HepG2 (cell line): Measurements from ENCODE around the gene WNT7B. TPM values are rescaled to one million over a fixed set of nuclear protein-coding genes. Genes with fewer than 3 reads are reported as not detected.

Source experiments
- ATAC-seq: fragments of 200-7000 bp; cut with Tn5 transposase; 3 replicates; pipeline ENCODE4 v1.9.1; 2020; ENCODE audit warnings: mild to moderate bottlenecking, moderate library complexity
- BruUV-seq: library from RNA; stranded (reverse); fragments of 400-500 nt; replicated peaks from 2 replicates; lab custom pipeline; 2021; lab: Mats Ljungman, UMichigan
- CTCF ChIA-PET: fragments of 300-600 bp; formaldehyde crosslinking; extraction: SDS; loops from one replicate; lab custom pipeline; 2021; ENCODE audit warnings: low total read pairs, inconsistent platforms, low intra/inter-chr PET ratio; lab: Yijun Ruan, JAX
- POLR2A ChIA-PET: fragments of 350-600 bp; sonication (Branson Sonifier 250); formaldehyde crosslinking; loops from one replicate; lab custom pipeline; 2020; ENCODE audit warnings: antibody characterized with exemption, inconsistent platforms; lab: Yijun Ruan, JAX
- DNase-seq: peaks from one replicate; pipeline ENCODE4 v3.0.0-alpha.2; 2015; ENCODE audit warnings: low spot score
- FAIRE-seq: peaks from 3 replicates; lab custom pipeline; 2011; peaks lifted over from hg19 to GRCh38; lab: Jason Lieb, UNC
- H2AFZ ChIP-seq: one replicate; pipeline ENCODE4 v1.6.1; 2011; ENCODE audit warnings: low read length, inconsistent platforms
- H3K27ac ChIP-seq: fragments of 300-600 bp; 3 replicates; pipeline ENCODE4 v1.8.0; 2011; ENCODE audit warnings: mixed run types, mild to moderate bottlenecking, mixed read lengths, low read length, inconsistent platforms; ENCODE audit not compliant: insufficient read depth; ENCODE audit errors: extremely low read length
- H3K27me3 ChIP-seq, 2 experiments: fragments of 200-600 bp in 1 of 2; 2 replicates in 1 of 2; 3 replicates in 1 of 2; pipeline versions ENCODE4 v1.6.0 to v1.8.0; 2011; ENCODE audit warnings: low read length in 2 of 2, mild to moderate bottlenecking in 2 of 2, moderate library complexity in 2 of 2, inconsistent platforms in 1 of 2; ENCODE audit not compliant: insufficient read depth in 2 of 2, control insufficient read depth in 1 of 2
- H3K36me3 ChIP-seq, 2 experiments: fragments of 200-600 bp in 1 of 2; replicated peaks in 1 of 2; 2 replicates in 1 of 2; 3 replicates in 1 of 2; pipeline versions ENCODE4 v1.5.1 to v1.8.0; 2011; ENCODE audit warnings: low read length in 2 of 2, inconsistent platforms in 1 of 2; ENCODE audit not compliant: insufficient read depth in 2 of 2, control insufficient read depth in 1 of 2
- H3K4me1 ChIP-seq: 2 replicates; pipeline ENCODE4 v1.5.1; 2012; ENCODE audit warnings: low read length, inconsistent platforms; ENCODE audit not compliant: insufficient read depth
- H3K4me2 ChIP-seq: 2 replicates; pipeline ENCODE4 v1.6.0; 2011; ENCODE audit warnings: low read depth, low read length, inconsistent platforms
- H3K4me3 ChIP-seq, 3 experiments: fragments of 200-600 bp in 1 of 3; sonication (generic), shearing (Covaris generic) in 1 of 3; replicated peaks in 1 of 3; 2 replicates each; pipeline ENCODE4 v1.5.1; 2011 to 2016; ENCODE audit warnings: low read length in 3 of 3, inconsistent platforms in 2 of 3, low read depth in 2 of 3, mild to moderate bottlenecking in 2 of 3, control low read depth in 1 of 3, mixed read lengths in 1 of 3; ENCODE audit not compliant: insufficient read depth in 1 of 3
- H3K79me2 ChIP-seq: one replicate; pipeline ENCODE4 v1.6.1; 2011; ENCODE audit warnings: low read length, inconsistent platforms; ENCODE audit not compliant: insufficient read depth
- H3K9ac ChIP-seq: 2 replicates; pipeline ENCODE4 v1.6.0; 2011; ENCODE audit warnings: mild to moderate bottlenecking, low read depth, low read length, inconsistent platforms; ENCODE audit not compliant: insufficient read depth
- H3K9me3 ChIP-seq: 2 replicates; pipeline ENCODE4 v1.5.1; 2012; ENCODE audit warnings: mild to moderate bottlenecking, low read length
- H4K20me1 ChIP-seq: 2 replicates; pipeline ENCODE4 v1.6.0; 2011; ENCODE audit warnings: inconsistent platforms, mild to moderate bottlenecking, low read length, moderate library complexity; ENCODE audit not compliant: insufficient read depth
- KDM6A ChIP-seq: IDR thresholded peaks from 2 replicates; pipeline ENCODE4 v1.6.1; 2016; ENCODE audit warnings: low read depth
- MTA1 ChIP-seq: sonication (generic); formaldehyde crosslinking; IDR thresholded peaks from 2 replicates; pipeline ENCODE4 v1.4.0; 2020; ENCODE audit warnings: missing genetic modification reagents, mild to moderate bottlenecking, borderline replicate concordance
- MYPOP ChIP-seq: sonication (generic); formaldehyde crosslinking; IDR thresholded peaks from 2 replicates; pipeline ENCODE4 v1.8.1; 2023; ENCODE audit warnings: mild to moderate bottlenecking, moderate library complexity, missing genetic modification reagents
- NFKB2 ChIP-seq: sonication (generic); formaldehyde crosslinking; IDR thresholded peaks from 2 replicates; pipeline ENCODE4 v1.4.0; 2020; ENCODE audit warnings: missing genetic modification reagents, borderline replicate concordance
- POLR2G ChIP-seq: fragments of 200-400 bp; formaldehyde crosslinking; IDR thresholded peaks from 2 replicates; pipeline ENCODE4 v1.6.1; 2018; ENCODE audit warnings: mild to moderate bottlenecking, low read depth, low read length, moderate library complexity
- RBFOX2 ChIP-seq: fragments of 200-400 bp; formaldehyde crosslinking; IDR thresholded peaks from 2 replicates; pipeline ENCODE4 v1.6.1; 2017; ENCODE audit warnings: low read depth, mild to moderate bottlenecking, low read length
- RFX1 ChIP-seq: fragments of 450-650 bp; IDR thresholded peaks from 2 replicates; pipeline ENCODE4 v1.6.1; 2017
- THAP11 ChIP-seq: IDR thresholded peaks from 2 replicates; pipeline ENCODE4 v1.6.1; 2016; ENCODE audit warnings: missing biosample characterization, missing genetic modification reagents
- TMF1 ChIP-seq: sonication (generic); formaldehyde crosslinking; IDR thresholded peaks from 2 replicates; pipeline ENCODE4 v1.8.1; 2022; ENCODE audit warnings: low read depth, missing genetic modification reagents
- ZNF343 ChIP-seq: sonication (generic); formaldehyde crosslinking; IDR thresholded peaks from 2 replicates; pipeline ENCODE4 v1.4.0; 2020; ENCODE audit warnings: mild to moderate bottlenecking, missing genetic modification reagents
- ZNF615 ChIP-seq: sonication (generic); formaldehyde crosslinking; IDR thresholded peaks from 2 replicates; pipeline ENCODE4 v1.5.0; 2020; ENCODE audit warnings: mild to moderate bottlenecking, missing genetic modification reagents, borderline replicate concordance
- WGBS: methylation state at CpG from one replicate; pipeline ENCODE4 v1.1.6; 2017; ENCODE audit warnings: low lambda C conversion rate; 5-methylcytosine and 5-hydroxymethylcytosine counted together
- in situ Hi-C: cut with HindIII; loops from 2 replicates; pipeline ENCODE4 v1.10.0; 2017; ENCODE audit warnings: low pct_unique_long_range_greater_than_20kb; ENCODE audit not compliant: extremely low pct_ligation_motif_present
- intact Hi-C: fragments of 100-400 bp; cut with micrococcal nuclease; formaldehyde crosslinking; loops from one replicate; pipeline ENCODE4 v1.10.0; 2022; ENCODE audit not compliant: unreplicated experiment
- polyA plus RNA-seq, 8 experiments: library from polyadenylated mRNA; depleted of rRNA in 3 of 8; stranded (reverse) in 7 of 8; unstranded in 1 of 8; fragments of >200 nt; fragmentation: Illumina TruSeq in 4 of 8; extraction: Trizol in 4 of 8; gene quantifications; 2 replicates each; pipeline versions ENCODE4 v1.2.1 to v1.2.3, GENCODE V29; 2011 to 2016; ENCODE audit warnings: low read depth in 4 of 8, missing spikeins in 1 of 8, mixed read lengths in 1 of 8; ENCODE audit not compliant: insufficient read depth in 1 of 8
- total RNA-seq, 5 experiments: library from RNA; depleted of rRNA; stranded (reverse); fragments of >200 nt; fragmentation: Illumina TruSeq; extraction: Trizol; gene quantifications; 2 replicates each; pipeline ENCODE4 v1.2.3, GENCODE V29; 2016; ENCODE audit warnings: low read depth in 1 of 5
- TF ChIP-seq, protein P1 (sequence below): sonication (generic); formaldehyde crosslinking; IDR thresholded peaks from 2 replicates; pipeline ENCODE4 v1.4.0; 2020; ENCODE audit warnings: low read depth, missing genetic modification reagents
- TF ChIP-seq, protein P2 (sequence below): sonication (generic); formaldehyde crosslinking; IDR thresholded peaks from 2 replicates; pipeline ENCODE4 v1.5.0; 2020; ENCODE audit warnings: mild to moderate bottlenecking, missing genetic modification reagents, moderate library complexity
- TF ChIP-seq, protein P3 (sequence below): IDR thresholded peaks from 2 replicates; pipeline ENCODE4 v1.6.1; 2018; ENCODE audit warnings: missing genetic modification reagents

Gene WNT7B
- total and polyA plus RNA-seq, 2 of the 13 experiments (the other 11 are each of a cell fraction or from before 2014, with no cell fraction given): 0.09 TPM; not detected in 1

- intact Hi-C loops: no loop called here
- Histone ChIP-seq H3K9ac (peak overlapping the region; percentile 75), H3K4me1 (peaks cover 41% of the 10 kb centered on the region), H3K4me2 (peak overlapping the region; percentile 92), H4K20me1 (no peaks in the 10 kb centered on the region), H2AFZ (no peak overlapping the region), H3K4me3 (peak overlapping the region; percentile 71 to 86 (median 77); a peak in 5 of 6 replicates), H3K36me3 (no peaks in the 10 kb centered on the region), H3K27ac (peak overlapping the region; percentile 71), H3K27me3 (peaks cover 0 to 3% of the 10 kb centered on the region in 2 experiments; a peak in 1 of 5 replicates), H3K9me3 (peaks cover 6% of the 10 kb centered on the region), H3K79me2 (no peaks in the 10 kb centered on the region)
- DNase-seq (peak; percentile 90), FAIRE-seq (peak; percentile 83), ATAC-seq (peak; percentile 96)
- WGBS: 13% methylated on average over 27 of the region's 56 CpGs
- in situ Hi-C loops: loop anchor here (5.0 to 10.0 kb wide), 2 partner anchors 94 to 301 kb away; no protein-coding TSS in a partner anchor
- BruUV-seq: TSS peak; percentile 60
- ChIA-PET CTCF (interaction anchor here (1.6 to 2.7 kb wide), 2 partner anchors 23 to 103 kb away, joined by 7 to 33 read pairs; no protein-coding TSS in a partner anchor), POLR2A (interaction anchor here (0.6 to 2.7 kb wide), 12 partner anchors 12 to 322 kb away, joined by 3 to 41 read pairs (median 4); partner anchors contain the start of genes TRMU and TTC38)
- TF ChIP-seq THAP11 (peak; percentile 59; the same call in 1 of the 2 replicates), RBFOX2 (peak; percentile 85), KDM6A (CRISPR knock-in tag) (no peak), MYPOP (CRISPR knock-in tag) (peak; percentile 83; the same call in 1 of the 2 replicates), RFX1 (no peak), ZNF343 (0 out of 2 replicates have a peak, but pooled peaks have one; percentile 50), POLR2G (peak; percentile 86), NFKB2 (peak; percentile 47; the same call in 1 of the 2 replicates), TMF1 (CRISPR knock-in tag) (no peak), MTA1 (CRISPR knock-in tag) (peak; percentile 76; the same call in 1 of the 2 replicates), ZNF615 (CRISPR knock-in tag) (no peak)
- TF ChIP-seq, protein P1, sequence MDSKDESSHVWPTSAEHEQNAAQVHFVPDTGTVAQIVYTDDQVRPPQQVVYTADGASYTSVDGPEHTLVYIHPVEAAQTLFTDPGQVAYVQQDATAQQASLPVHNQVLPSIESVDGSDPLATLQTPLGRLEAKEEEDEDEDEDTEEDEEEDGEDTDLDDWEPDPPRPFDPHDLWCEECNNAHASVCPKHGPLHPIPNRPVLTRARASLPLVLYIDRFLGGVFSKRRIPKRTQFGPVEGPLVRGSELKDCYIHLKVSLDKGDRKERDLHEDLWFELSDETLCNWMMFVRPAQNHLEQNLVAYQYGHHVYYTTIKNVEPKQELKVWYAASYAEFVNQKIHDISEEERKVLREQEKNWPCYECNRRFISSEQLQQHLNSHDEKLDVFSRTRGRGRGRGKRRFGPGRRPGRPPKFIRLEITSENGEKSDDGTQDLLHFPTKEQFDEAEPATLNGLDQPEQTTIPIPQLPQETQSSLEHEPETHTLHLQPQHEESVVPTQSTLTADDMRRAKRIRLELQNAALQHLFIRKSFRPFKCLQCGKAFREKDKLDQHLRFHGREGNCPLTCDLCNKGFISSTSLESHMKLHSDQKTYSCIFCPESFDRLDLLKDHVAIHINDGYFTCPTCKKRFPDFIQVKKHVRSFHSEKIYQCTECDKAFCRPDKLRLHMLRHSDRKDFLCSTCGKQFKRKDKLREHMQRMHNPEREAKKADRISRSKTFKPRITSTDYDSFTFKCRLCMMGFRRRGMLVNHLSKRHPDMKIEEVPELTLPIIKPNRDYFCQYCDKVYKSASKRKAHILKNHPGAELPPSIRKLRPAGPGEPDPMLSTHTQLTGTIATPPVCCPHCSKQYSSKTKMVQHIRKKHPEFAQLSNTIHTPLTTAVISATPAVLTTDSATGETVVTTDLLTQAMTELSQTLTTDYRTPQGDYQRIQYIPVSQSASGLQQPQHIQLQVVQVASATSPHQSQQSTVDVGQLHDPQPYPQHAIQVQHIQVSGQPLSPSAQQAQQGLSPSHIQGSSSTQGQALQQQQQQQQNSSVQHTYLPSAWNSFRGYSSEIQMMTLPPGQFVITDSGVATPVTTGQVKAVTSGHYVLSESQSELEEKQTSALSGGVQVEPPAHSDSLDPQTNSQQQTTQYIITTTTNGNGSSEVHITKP (CRISPR knock-in tag): peak; percentile 95
- TF ChIP-seq, protein P2, sequence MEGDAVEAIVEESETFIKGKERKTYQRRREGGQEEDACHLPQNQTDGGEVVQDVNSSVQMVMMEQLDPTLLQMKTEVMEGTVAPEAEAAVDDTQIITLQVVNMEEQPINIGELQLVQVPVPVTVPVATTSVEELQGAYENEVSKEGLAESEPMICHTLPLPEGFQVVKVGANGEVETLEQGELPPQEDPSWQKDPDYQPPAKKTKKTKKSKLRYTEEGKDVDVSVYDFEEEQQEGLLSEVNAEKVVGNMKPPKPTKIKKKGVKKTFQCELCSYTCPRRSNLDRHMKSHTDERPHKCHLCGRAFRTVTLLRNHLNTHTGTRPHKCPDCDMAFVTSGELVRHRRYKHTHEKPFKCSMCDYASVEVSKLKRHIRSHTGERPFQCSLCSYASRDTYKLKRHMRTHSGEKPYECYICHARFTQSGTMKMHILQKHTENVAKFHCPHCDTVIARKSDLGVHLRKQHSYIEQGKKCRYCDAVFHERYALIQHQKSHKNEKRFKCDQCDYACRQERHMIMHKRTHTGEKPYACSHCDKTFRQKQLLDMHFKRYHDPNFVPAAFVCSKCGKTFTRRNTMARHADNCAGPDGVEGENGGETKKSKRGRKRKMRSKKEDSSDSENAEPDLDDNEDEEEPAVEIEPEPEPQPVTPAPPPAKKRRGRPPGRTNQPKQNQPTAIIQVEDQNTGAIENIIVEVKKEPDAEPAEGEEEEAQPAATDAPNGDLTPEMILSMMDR: peak; percentile 83
- TF ChIP-seq, protein P3, sequence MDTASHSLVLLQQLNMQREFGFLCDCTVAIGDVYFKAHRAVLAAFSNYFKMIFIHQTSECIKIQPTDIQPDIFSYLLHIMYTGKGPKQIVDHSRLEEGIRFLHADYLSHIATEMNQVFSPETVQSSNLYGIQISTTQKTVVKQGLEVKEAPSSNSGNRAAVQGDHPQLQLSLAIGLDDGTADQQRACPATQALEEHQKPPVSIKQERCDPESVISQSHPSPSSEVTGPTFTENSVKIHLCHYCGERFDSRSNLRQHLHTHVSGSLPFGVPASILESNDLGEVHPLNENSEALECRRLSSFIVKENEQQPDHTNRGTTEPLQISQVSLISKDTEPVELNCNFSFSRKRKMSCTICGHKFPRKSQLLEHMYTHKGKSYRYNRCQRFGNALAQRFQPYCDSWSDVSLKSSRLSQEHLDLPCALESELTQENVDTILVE (CRISPR knock-in tag): peak; percentile 27; the same call in 1 of the 2 replicates
Measured at GRCh38 chr22:46013460-46014416, 36.8 kb upstream of the WNT7B start.
